H9 (cell line): Measurements from ENCODE around the gene UPK3B. TPM values are rescaled to one million over a fixed set of nuclear protein-coding genes. Genes with fewer than 3 reads are reported as not detected.
"Not testable (repeated sequence)": the region's sequence is repeated elsewhere in the genome, so short reads cannot be mapped to it uniquely, and the experiment has no call there.

ENCODE experiments used
- DNase-seq: peaks from one replicate; pipeline ENCODE4 v3.0.0-alpha.2; 2017
- H2AFZ ChIP-seq: one replicate; pipeline ENCODE4 v1.6.1; 2013; ENCODE audit warnings: mild to moderate bottlenecking, low read length, control low read depth, moderate library complexity
- H2AK5ac ChIP-seq: 2 replicates; pipeline ENCODE4 v1.6.1; 2013; ENCODE audit warnings: low read length, control low read depth, mixed read lengths; ENCODE audit not compliant: insufficient read length
- H2BK120ac ChIP-seq: one replicate; pipeline ENCODE4 v1.6.1; 2013; ENCODE audit warnings: low read depth, mild to moderate bottlenecking, low read length, control low read depth, inconsistent platforms; ENCODE audit not compliant: poor library complexity, severe bottlenecking
- H2BK12ac ChIP-seq: 2 replicates; pipeline ENCODE4 v1.6.1; 2013; ENCODE audit warnings: low read length, control low read depth, mixed read lengths, low read depth; ENCODE audit not compliant: insufficient read length
- H2BK15ac ChIP-seq: 2 replicates; pipeline ENCODE4 v1.6.1; 2013; ENCODE audit warnings: low read depth, low read length, control low read depth
- H2BK20ac ChIP-seq: one replicate; pipeline ENCODE4 v1.6.1; 2013; ENCODE audit warnings: low read depth, mild to moderate bottlenecking, low read length, control low read depth, inconsistent platforms; ENCODE audit not compliant: poor library complexity, severe bottlenecking
- H2BK5ac ChIP-seq: 2 replicates; pipeline ENCODE4 v1.6.1; 2013; ENCODE audit warnings: low read length, control low read depth, mixed read lengths; ENCODE audit not compliant: insufficient read length
- H3K14ac ChIP-seq: 2 replicates; pipeline ENCODE4 v1.6.1; 2013; ENCODE audit warnings: low read length, control low read depth; ENCODE audit not compliant: insufficient read depth
- H3K18ac ChIP-seq: 2 replicates; pipeline ENCODE4 v1.6.1; 2013; ENCODE audit warnings: low read depth, mild to moderate bottlenecking, mixed read lengths, low read length, control low read depth; ENCODE audit not compliant: insufficient read length
- H3K23ac ChIP-seq: 2 replicates; pipeline ENCODE4 v1.6.1; 2013; ENCODE audit warnings: low read length, control low read depth, mixed read lengths, low read depth; ENCODE audit not compliant: insufficient read length
- H3K23me2 ChIP-seq: 2 replicates; pipeline ENCODE4 v1.6.1; 2013; ENCODE audit warnings: low read depth, mild to moderate bottlenecking, mixed read lengths, low read length, control low read depth; ENCODE audit not compliant: insufficient read length, poor library complexity, severe bottlenecking
- H3K27ac ChIP-seq: 2 replicates; pipeline ENCODE4 v1.5.1; 2013; ENCODE audit warnings: low read length, control low read depth, mixed read lengths, low read depth; ENCODE audit not compliant: insufficient read length
- H3K27me3 ChIP-seq: 2 replicates; pipeline ENCODE4 v1.6.1; 2013; ENCODE audit warnings: low read length, control low read depth, inconsistent platforms; ENCODE audit not compliant: insufficient read depth
- H3K4ac ChIP-seq: 2 replicates; pipeline ENCODE4 v1.6.1; 2013; ENCODE audit warnings: low read depth, mild to moderate bottlenecking, control low read depth, inconsistent platforms, low read length, moderate library complexity
- H3K4me1 ChIP-seq: 2 replicates; pipeline ENCODE4 v1.6.1; 2013; ENCODE audit warnings: low read length, control low read depth, inconsistent platforms; ENCODE audit not compliant: insufficient read depth
- H3K4me2 ChIP-seq: 2 replicates; pipeline ENCODE4 v1.6.1; 2013; ENCODE audit warnings: low read length, control low read depth, mixed read lengths; ENCODE audit not compliant: insufficient read length, insufficient read depth
- H3K56ac ChIP-seq: 2 replicates; pipeline ENCODE4 v1.6.1; 2013; ENCODE audit warnings: low read depth, mild to moderate bottlenecking, mixed read lengths, low read length, control low read depth; ENCODE audit not compliant: insufficient read length
- H3K79me1 ChIP-seq: 2 replicates; pipeline ENCODE4 v1.6.1; 2013; ENCODE audit warnings: low read depth, mild to moderate bottlenecking, moderate library complexity, low read length, control low read depth, inconsistent platforms; ENCODE audit not compliant: insufficient read depth, poor library complexity, severe bottlenecking
- H3K79me2 ChIP-seq: 2 replicates; pipeline ENCODE4 v1.6.1; 2013; ENCODE audit warnings: low read length, control low read depth, inconsistent platforms; ENCODE audit not compliant: insufficient read depth
- H3K9ac ChIP-seq: 2 replicates; pipeline ENCODE4 v1.6.1; 2013; ENCODE audit warnings: low read length, control low read depth, mixed read lengths; ENCODE audit not compliant: insufficient read length; ENCODE audit errors: extremely low read depth
- H3K9me3 ChIP-seq: one replicate; pipeline ENCODE4 v1.6.1; 2013; ENCODE audit warnings: low read depth, low read length, inconsistent platforms; ENCODE audit not compliant: control insufficient read depth
- H3T11ph ChIP-seq: one replicate; pipeline ENCODE4 v1.6.1; 2013; ENCODE audit warnings: mild to moderate bottlenecking, low read length, control low read depth, inconsistent platforms
- H4K20me1 ChIP-seq: one replicate; pipeline ENCODE4 v1.6.1; 2013; ENCODE audit not compliant: control insufficient read depth, insufficient read length, insufficient read depth
- H4K5ac ChIP-seq: 2 replicates; pipeline ENCODE4 v1.6.1; 2013; ENCODE audit warnings: low read depth, mild to moderate bottlenecking, mixed read lengths, low read length, control low read depth; ENCODE audit not compliant: insufficient read length
- H4K8ac ChIP-seq: replicated peaks from 2 replicates; pipeline ENCODE4 v1.6.1; 2013; ENCODE audit warnings: low read length, control low read depth, mixed read lengths, low read depth; ENCODE audit not compliant: insufficient read length
- H4K91ac ChIP-seq: 2 replicates; pipeline ENCODE4 v1.6.1; 2013; ENCODE audit warnings: low read depth, mild to moderate bottlenecking, moderate library complexity, mixed read lengths, low read length, control low read depth; ENCODE audit not compliant: insufficient read length
- H3K27ac Mint-ChIP-seq, 3 experiments: 2 replicates in 2 of 3; 3 replicates in 1 of 3; pipeline ENCODE4 v1.8.0; 2020 to 2021; ENCODE audit warnings: mixed read lengths in 3 of 3, mild to moderate bottlenecking in 1 of 3, moderate library complexity in 1 of 3
- H3K27me3 Mint-ChIP-seq: 2 replicates; pipeline ENCODE4 v1.8.0; 2021; ENCODE audit warnings: low read depth, mild to moderate bottlenecking, moderate library complexity, mixed read lengths
- H3K36me3 Mint-ChIP-seq, 3 experiments: 2 replicates in 2 of 3; 3 replicates in 1 of 3; pipeline ENCODE4 v1.8.0; 2020 to 2021; ENCODE audit warnings: low read depth in 3 of 3, mixed read lengths in 3 of 3; ENCODE audit not compliant: insufficient read depth in 1 of 3
- H3K4me1 Mint-ChIP-seq, 2 experiments: 2 replicates each; pipeline ENCODE4 v1.8.0; 2020; ENCODE audit warnings: mixed read lengths in 2 of 2
- H3K4me3 Mint-ChIP-seq, 2 experiments: 2 replicates in 1 of 2; 3 replicates in 1 of 2; pipeline ENCODE4 v1.8.0; 2020 to 2021; ENCODE audit warnings: mild to moderate bottlenecking in 2 of 2, mixed read lengths in 2 of 2, moderate library complexity in 1 of 2
- H3K9me3 Mint-ChIP-seq, 2 experiments: 2 replicates in 1 of 2; 3 replicates in 1 of 2; pipeline ENCODE4 v1.8.0; 2020; ENCODE audit warnings: mild to moderate bottlenecking in 2 of 2, mixed read lengths in 2 of 2, moderate library complexity in 1 of 2
- WGBS: extraction: QIAGEN DNeasy Blood & Tissue Kit; methylation state at CpG from one replicate; pipeline ENCODE4 v1.1.7; 2013; ENCODE audit warnings: missing lambda C conversion rate, low lambda C conversion rate, mixed read lengths; ENCODE audit not compliant: insufficient read length; ENCODE audit errors: extremely low coverage; 5-methylcytosine and 5-hydroxymethylcytosine counted together
- total RNA-seq: library from RNA; stranded (reverse); gene quantifications from 2 replicates; pipeline ENCODE4 v1.2.1, GENCODE V29; 2021

Gene UPK3B
- total RNA-seq, 1 experiment from 2014 or later, result 3.5 TPM

GRCh38 chr7:76559685-76560084 is 49.3 kb downstream of the UPK3B start:
- not testable (repeated sequence) for H3K79me1 ChIP-seq, H2BK5ac ChIP-seq, H4K5ac ChIP-seq, H3K4me1 ChIP-seq, H3K27me3 Mint-ChIP-seq, H3K9ac ChIP-seq, H3K56ac ChIP-seq, H4K8ac ChIP-seq, H2AK5ac ChIP-seq, H2BK120ac ChIP-seq, H3K9me3 ChIP-seq, H3K4me2 ChIP-seq, H3K79me2 ChIP-seq, H3K14ac ChIP-seq, DNase-seq, H4K91ac ChIP-seq, H2AFZ ChIP-seq, H2BK15ac ChIP-seq, H3K23ac ChIP-seq, H3T11ph ChIP-seq, H4K20me1 ChIP-seq, H3K4ac ChIP-seq, H3K27me3 ChIP-seq, H2BK12ac ChIP-seq, H3K27ac ChIP-seq, H3K23me2 ChIP-seq, H3K18ac ChIP-seq, H3K4me1 Mint-ChIP-seq, H2BK20ac ChIP-seq, H3K4me3 Mint-ChIP-seq
- peaks cover 21 to 30% (median 25%) of the 10 kb centered on the region in 3 experiments for H3K36me3 Mint-ChIP-seq
- WGBS, result no CpG with 5 or more reads among the region's 6 CpGs
- H3K9me3 Mint-ChIP-seq, result peaks cover 13 to 15% of the 10 kb centered on the region in 2 experiments
- H3K27ac Mint-ChIP-seq, result peak overlapping the region in 1 of 3 experiments; percentile 36; a peak in 2 of 7 replicates

GRCh38 chr7:76560157-76560556 is 49.8 kb downstream of the UPK3B start:
- not testable (repeated sequence) for H3K23ac ChIP-seq, H3K56ac ChIP-seq, H3K9me3 ChIP-seq, H3K4me1 Mint-ChIP-seq, H3K23me2 ChIP-seq, H2AFZ ChIP-seq, H2BK5ac ChIP-seq, H3K4me3 Mint-ChIP-seq, H3K4me2 ChIP-seq, H3K27me3 ChIP-seq, H3K14ac ChIP-seq, DNase-seq, H4K8ac ChIP-seq, H2BK12ac ChIP-seq, H3K27ac ChIP-seq, H3K79me1 ChIP-seq, H3K4me1 ChIP-seq, H3K18ac ChIP-seq, H2BK20ac ChIP-seq, H4K91ac ChIP-seq, H3K27ac Mint-ChIP-seq, H4K20me1 ChIP-seq, H2BK15ac ChIP-seq, H3K4ac ChIP-seq, H2AK5ac ChIP-seq, H3K79me2 ChIP-seq, H4K5ac ChIP-seq, H2BK120ac ChIP-seq, H3K27me3 Mint-ChIP-seq, H3T11ph ChIP-seq, H3K9ac ChIP-seq
- WGBS, result no CpG with 5 or more reads among the region's 4 CpGs
- H3K9me3 Mint-ChIP-seq, result peaks cover 13 to 15% of the 10 kb centered on the region in 2 experiments
- peaks cover 24 to 28% (median 27%) of the 10 kb centered on the region in 3 experiments for H3K36me3 Mint-ChIP-seq
